IMR-90 (cell line): Measurements from ENCODE around the gene MARCHF7. TPM values are rescaled to one million over a fixed set of nuclear protein-coding genes. Genes with fewer than 3 reads are reported as not detected.

Experiments used
- ATAC-seq: fragments of 200-7000 bp; cut with Tn5 transposase; 2 replicates; pipeline ENCODE4 v1.9.1; 2020; ENCODE audit warnings: low read depth, mild to moderate bottlenecking, moderate library complexity
- BruUV-seq: library from RNA; stranded (reverse); fragments of 400-500 nt; replicated peaks from 2 replicates; lab custom pipeline; 2021; lab: Mats Ljungman, UMichigan
- CTCF ChIA-PET: fragments of 300-600 bp; formaldehyde crosslinking; extraction: SDS; loops from one replicate; lab custom pipeline; 2021; ENCODE audit warnings: antibody characterized with exemption; lab: Yijun Ruan, JAX
- POLR2A ChIA-PET: fragments of 300-600 bp; sonication (Branson Sonifier 250); formaldehyde crosslinking; loops from one replicate; lab custom pipeline; 2022; ENCODE audit warnings: antibody characterized with exemption; ENCODE audit not compliant: unreplicated experiment; lab: Charles Lee
- DNase-seq: peaks from one replicate; pipeline ENCODE4 v3.0.0; 2013
- H2AFZ ChIP-seq: replicated peaks from 2 replicates; pipeline ENCODE3; 2013; ENCODE audit warnings: low read length, mild to moderate bottlenecking; ENCODE audit not compliant: poor library complexity
- H2AK5ac ChIP-seq: 2 replicates; pipeline ENCODE4 v1.6.1; 2013; ENCODE audit warnings: low read depth, low read length, inconsistent platforms
- H2AK9ac ChIP-seq: replicated peaks from 2 replicates; pipeline ENCODE3; 2013; ENCODE audit warnings: mild to moderate bottlenecking, low read depth, low read length, moderate library complexity; ENCODE audit not compliant: poor library complexity
- H2BK120ac ChIP-seq: 2 replicates; pipeline ENCODE4 v1.6.1; 2013; ENCODE audit warnings: low read depth, low read length, inconsistent platforms
- H2BK15ac ChIP-seq: 3 replicates; pipeline ENCODE4 v1.6.1; 2013; ENCODE audit warnings: low read depth, low read length, inconsistent platforms
- H2BK20ac ChIP-seq: 2 replicates; pipeline ENCODE4 v1.6.1; 2013; ENCODE audit warnings: low read depth, mild to moderate bottlenecking, inconsistent platforms, low read length, moderate library complexity
- H2BK5ac ChIP-seq: 2 replicates; pipeline ENCODE4 v1.6.1; 2013; ENCODE audit warnings: mild to moderate bottlenecking, low read depth, low read length, inconsistent platforms; ENCODE audit not compliant: poor library complexity, severe bottlenecking
- H3K14ac ChIP-seq: replicated peaks from 2 replicates; pipeline ENCODE4 v1.6.1; 2013; ENCODE audit warnings: low read depth, low read length, inconsistent platforms
- H3K18ac ChIP-seq: 2 replicates; pipeline ENCODE4 v1.6.1; 2013; ENCODE audit warnings: low read depth, low read length, control low read depth
- H3K23ac ChIP-seq: 2 replicates; pipeline ENCODE4 v1.6.1; 2013; ENCODE audit warnings: low read depth, low read length, inconsistent platforms
- H3K27ac ChIP-seq: 2 replicates; pipeline ENCODE4 v1.5.1; 2013; ENCODE audit warnings: mild to moderate bottlenecking, control low read depth, low read length; ENCODE audit not compliant: insufficient read depth
- H3K27me3 ChIP-seq: 2 replicates; pipeline ENCODE4 v1.6.1; 2013; ENCODE audit warnings: low read length; ENCODE audit not compliant: control insufficient read depth, insufficient read depth
- H3K36me3 ChIP-seq: 2 replicates; pipeline ENCODE4 v1.6.1; 2013; ENCODE audit warnings: low read length, mixed read lengths; ENCODE audit not compliant: control insufficient read depth, insufficient read depth
- H3K4ac ChIP-seq: 2 replicates; pipeline ENCODE4 v1.6.1; 2013; ENCODE audit warnings: low read depth, low read length, inconsistent platforms
- H3K4me1 ChIP-seq: 2 replicates; pipeline ENCODE4 v1.6.1; 2013; ENCODE audit warnings: low read length, mixed read lengths; ENCODE audit not compliant: control insufficient read depth, insufficient read depth
- H3K4me2 ChIP-seq: 2 replicates; pipeline ENCODE4 v1.6.1; 2013; ENCODE audit warnings: low read depth, mild to moderate bottlenecking, control low read depth, low read length, moderate library complexity
- H3K4me3 ChIP-seq: 2 replicates; pipeline ENCODE4 v1.5.1; 2013; ENCODE audit warnings: low read depth, mild to moderate bottlenecking, control low read depth, low read length, moderate library complexity; ENCODE audit not compliant: insufficient read depth
- H3K56ac ChIP-seq: 2 replicates; pipeline ENCODE4 v1.6.1; 2013; ENCODE audit warnings: low read length, inconsistent platforms; ENCODE audit not compliant: insufficient read depth; ENCODE audit errors: extremely low read depth
- H3K79me1 ChIP-seq, 2 experiments: 2 replicates each; pipeline ENCODE4 v1.6.1; 2013; ENCODE audit warnings: low read length in 2 of 2, inconsistent platforms in 1 of 2, low read depth in 1 of 2
- H3K9ac ChIP-seq: 2 replicates; pipeline ENCODE4 v1.6.1; 2013; ENCODE audit warnings: low read depth, low read length, control low read depth
- H3K9me1 ChIP-seq: 2 replicates; pipeline ENCODE4 v1.6.1; 2013; ENCODE audit warnings: low read length, inconsistent platforms; ENCODE audit not compliant: insufficient read depth
- H3K9me3 ChIP-seq: 2 replicates; pipeline ENCODE4 v1.6.1; 2013; ENCODE audit warnings: low read length; ENCODE audit not compliant: control insufficient read depth, insufficient read depth
- H4K20me1 ChIP-seq: 2 replicates; pipeline ENCODE4 v1.6.1; 2013; ENCODE audit warnings: low read length, inconsistent platforms; ENCODE audit not compliant: insufficient read depth
- H4K5ac ChIP-seq: 2 replicates; pipeline ENCODE4 v1.6.1; 2013; ENCODE audit warnings: mild to moderate bottlenecking, low read depth, low read length, control low read depth
- H4K8ac ChIP-seq, 2 experiments: 2 replicates each; pipeline ENCODE4 v1.6.1; 2013; ENCODE audit warnings: low read depth in 2 of 2, low read length in 2 of 2, control low read depth in 1 of 2, inconsistent platforms in 1 of 2
- H4K91ac ChIP-seq: 2 replicates; pipeline ENCODE4 v1.6.1; 2013; ENCODE audit warnings: low read depth, low read length, inconsistent platforms; ENCODE audit not compliant: insufficient read depth
- BHLHE40 ChIP-seq: fragments of 150-350 bp; IDR thresholded peaks from 2 replicates; pipeline ENCODE4 v1.6.1; 2016; ENCODE audit warnings: mild to moderate bottlenecking, low read depth, low read length
- CEBPB ChIP-seq: IDR thresholded peaks from 2 replicates; pipeline ENCODE4 v1.6.1; 2012; ENCODE audit warnings: low read depth, low read length, improper control_type of control experiment
- CHD1 ChIP-seq: IDR thresholded peaks from 2 replicates; pipeline ENCODE4 v1.6.1; 2012; ENCODE audit warnings: low read depth, low read length, improper control_type of control experiment
- NFE2L2 ChIP-seq: fragments of 150-350 bp; IDR thresholded peaks from 2 replicates; pipeline ENCODE4 v1.6.1; 2016; ENCODE audit warnings: low read depth, mild to moderate bottlenecking, low read length
- RAD21 ChIP-seq: IDR thresholded peaks from 2 replicates; pipeline ENCODE4 v1.6.1; 2012; ENCODE audit warnings: low read length, improper control_type of control experiment
- SMC3 ChIP-seq: fragments of 150-350 bp; IDR thresholded peaks from 2 replicates; pipeline ENCODE4 v1.6.1; 2016; ENCODE audit warnings: low read depth, mild to moderate bottlenecking, antibody characterized with exemption, low read length, moderate library complexity
- WGBS, 2 experiments: methylation state at CpG; one replicate each; pipeline versions ENCODE4 v1.1.5 to v1.1.7; 2013; ENCODE audit warnings: missing lambda C conversion rate in 2 of 2; ENCODE audit not compliant: insufficient read length in 1 of 2; ENCODE audit errors: extremely low coverage in 2 of 2; 5-methylcytosine and 5-hydroxymethylcytosine counted together
- dilution Hi-C: fragments of 300-500 bp; cut with HindIII; formaldehyde crosslinking; loops from one replicate; pipeline ENCODE4 v1.14.3; 2018; ENCODE audit warnings: low sequenced_read_pairs; ENCODE audit not compliant: unreplicated experiment
- in situ Hi-C: fragments of 300-500 bp; cut with MboI; formaldehyde crosslinking; loops from 3 replicates; pipeline ENCODE4 v1.14.3; 2019; ENCODE audit warnings: low sequenced_read_pairs, inconsistent platforms, mixed read lengths
- intact Hi-C: fragments of 100-400 bp; cut with micrococcal nuclease; formaldehyde crosslinking; loops from 2 replicates; pipeline ENCODE4 v1.10.0; 2022
- polyA plus RNA-seq, 3 experiments: library from polyadenylated mRNA; depleted of rRNA; stranded (reverse); fragments of >200 nt; gene quantifications; 2 replicates each; pipeline ENCODE4 v1.2.3, GENCODE V29; 2012; ENCODE audit warnings: low replicate concordance in 1 of 3
- total RNA-seq: library from RNA; depleted of rRNA; stranded (reverse); fragments of >200 nt; gene quantifications from 2 replicates; pipeline ENCODE4 v1.2.3, GENCODE V29; 2012

Gene MARCHF7
- total and polyA plus RNA-seq, 2 of the 4 experiments (the other 2 are of a cell fraction), result 59.1 to 193 TPM

GRCh38 chr2:159683817-159684216, 28.5 kb upstream of the MARCHF7 start:
- DNase-seq (no peak), ATAC-seq (no peak)
- H3K27me3 ChIP-seq, result no peaks in the 10 kb centered on the region
- no peak overlapping the region for H3K18ac ChIP-seq
- no CpG with 5 or more reads among the region's 1 CpG for WGBS, 2 experiments
- H3K9ac ChIP-seq, result no peak overlapping the region
- H4K20me1 ChIP-seq, result no peaks in the 10 kb centered on the region
- H3K9me1 ChIP-seq, result no peaks in the 10 kb centered on the region
- no peak overlapping the region for H2AK5ac ChIP-seq
- in situ Hi-C loops, result no loop called here
- H4K5ac ChIP-seq, result no peak overlapping the region
- no peak overlapping the region for H2AFZ ChIP-seq
- no peak overlapping the region for H3K4me3 ChIP-seq
- no peak overlapping the region for H3K56ac ChIP-seq
- no peaks in the 10 kb centered on the region for H3K79me1 ChIP-seq
- TF ChIP-seq RAD21 (no peak), CEBPB (no peak), SMC3 (no peak), CHD1 (no peak), NFE2L2 (no peak), BHLHE40 (no peak)
- peaks cover 3% of the 10 kb centered on the region; the same call in 1 of the 2 replicates for H3K4me1 ChIP-seq
- no peaks in the 10 kb centered on the region for H3K36me3 ChIP-seq
- H2BK120ac ChIP-seq, result no peak overlapping the region
- no peak overlapping the region for H4K91ac ChIP-seq
- no peak overlapping the region for H3K14ac ChIP-seq
- no peak overlapping the region for H3K27ac ChIP-seq
- dilution Hi-C loops, result no loop called here
- no peak overlapping the region for H2AK9ac ChIP-seq
- no peak overlapping the region for H2BK5ac ChIP-seq
- ChIA-PET CTCF (no interaction called here), POLR2A (interaction anchor here (1.0 kb wide), 1 partner anchor 11 kb away, joined by 3 read pairs; no protein-coding TSS in a partner anchor)
- intact Hi-C loops, result loop anchor here (5.0 kb wide), 1 partner anchor 52 kb away; no protein-coding TSS in a partner anchor
- H3K23ac ChIP-seq, result no peak overlapping the region
- H2BK20ac ChIP-seq, result no peak overlapping the region
- H3K4ac ChIP-seq, result no peak overlapping the region
- H3K4me2 ChIP-seq, result no peak overlapping the region
- BruUV-seq, result no TSS peak
- no peak overlapping the region for H2BK15ac ChIP-seq
- H3K9me3 ChIP-seq, result no peaks in the 10 kb centered on the region
- no peak overlapping the region for H4K8ac ChIP-seq
